ENCODE measurements around the gene GAS2L1. TPM values are rescaled to one million over a fixed set of nuclear protein-coding genes. Genes with fewer than 3 reads are reported as not detected.

The GAS2L1 gene
- total and polyA plus RNA-seq, 2 donors from 2014 or later, result 24.2 to 27.2 TPM

- no peak for DNase-seq
- H3K9ac ChIP-seq (ENCODE audit: low read length in 3 of 3), result no peak overlapping the region
- intact Hi-C loops (cut with DNase I), result no loop called here
- no peaks in the 10 kb centered on the region for H3K27me3 ChIP-seq (ENCODE audit: control insufficient read depth, insufficient read depth, low read length)
- H3K9me3 ChIP-seq (ENCODE audit: control insufficient read depth in 2 of 3, insufficient read depth in 1 of 3, low read length in 3 of 3), result no peaks in the 10 kb centered on the region
- H3K4me3 ChIP-seq (ENCODE audit: low read length in 3 of 3), result no peak overlapping the region
- no peak for FAIRE-seq
- H3K27ac ChIP-seq (ENCODE audit: low read depth in 2 of 2, low read length in 2 of 2), result no peak overlapping the region
- H3K36me3 ChIP-seq (ENCODE audit: control insufficient read depth in 2 of 3, insufficient read depth in 3 of 3, low read length in 3 of 3), result peaks cover 0 to 23% (median 17%) of the 10 kb centered on the region in 3 donors
- H3K4me1 ChIP-seq (ENCODE audit: control insufficient read depth in 2 of 3, insufficient read depth in 2 of 3, low read depth in 1 of 3, low read length in 3 of 3), result no peaks in the 10 kb centered on the region
- TF ChIP-seq CTCF (IDR thresholded peaks at IDR 0.05; ENCODE audit: borderline replicate concordance, extremely low read depth, insufficient read depth), result no peak
Observed at GRCh38 chr22:29332886-29333496, 26.5 kb downstream of the GAS2L1 start.

DNA sequence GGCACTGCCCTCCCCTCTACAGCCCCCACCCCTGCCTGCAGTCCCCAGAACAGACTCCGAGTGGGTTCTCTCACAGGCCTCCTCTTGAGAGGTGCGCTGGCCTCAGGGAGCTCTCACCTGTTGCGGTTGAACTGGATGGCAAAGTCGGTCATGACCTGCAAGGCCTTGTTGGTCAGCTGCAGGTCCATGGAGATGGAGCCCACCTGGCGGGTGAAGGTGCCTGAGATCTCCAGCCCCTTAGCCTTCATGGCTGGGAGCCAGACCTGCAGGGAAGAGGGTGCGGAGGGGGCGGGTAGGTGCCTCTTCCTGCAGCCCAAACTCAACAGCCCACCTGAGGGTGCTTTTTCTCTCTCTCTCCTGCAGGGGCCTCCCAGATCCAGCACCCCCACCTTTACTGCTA lies 27.7 kb downstream of the GAS2L1 start:
- DNase-seq (no peak), FAIRE-seq (no peak)
- peaks cover 0 to 29% (median 28%) of the 10 kb centered on the region in 3 donors for H3K36me3 ChIP-seq (ENCODE audit: control insufficient read depth in 2 of 3, insufficient read depth in 3 of 3, low read length in 3 of 3)
- no peak for TF ChIP-seq CTCF (IDR thresholded peaks at IDR 0.05; ENCODE audit: borderline replicate concordance, extremely low read depth, insufficient read depth)
- H3K9me3 ChIP-seq (ENCODE audit: control insufficient read depth in 2 of 3, insufficient read depth in 1 of 3, low read length in 3 of 3), result no peaks in the 10 kb centered on the region
- no peaks in the 10 kb centered on the region for H3K4me1 ChIP-seq (ENCODE audit: control insufficient read depth in 2 of 3, insufficient read depth in 2 of 3, low read depth in 1 of 3, low read length in 3 of 3)
- no peak overlapping the region for H3K9ac ChIP-seq (ENCODE audit: low read length in 3 of 3)
- no peaks in the 10 kb centered on the region for H3K27me3 ChIP-seq (ENCODE audit: control insufficient read depth, insufficient read depth, low read length)
- no peak overlapping the region for H3K4me3 ChIP-seq (ENCODE audit: low read length in 3 of 3)
- H3K27ac ChIP-seq (ENCODE audit: low read depth in 2 of 2, low read length in 2 of 2), result no peak overlapping the region
- intact Hi-C loops (cut with DNase I), result no loop called here

DNA sequence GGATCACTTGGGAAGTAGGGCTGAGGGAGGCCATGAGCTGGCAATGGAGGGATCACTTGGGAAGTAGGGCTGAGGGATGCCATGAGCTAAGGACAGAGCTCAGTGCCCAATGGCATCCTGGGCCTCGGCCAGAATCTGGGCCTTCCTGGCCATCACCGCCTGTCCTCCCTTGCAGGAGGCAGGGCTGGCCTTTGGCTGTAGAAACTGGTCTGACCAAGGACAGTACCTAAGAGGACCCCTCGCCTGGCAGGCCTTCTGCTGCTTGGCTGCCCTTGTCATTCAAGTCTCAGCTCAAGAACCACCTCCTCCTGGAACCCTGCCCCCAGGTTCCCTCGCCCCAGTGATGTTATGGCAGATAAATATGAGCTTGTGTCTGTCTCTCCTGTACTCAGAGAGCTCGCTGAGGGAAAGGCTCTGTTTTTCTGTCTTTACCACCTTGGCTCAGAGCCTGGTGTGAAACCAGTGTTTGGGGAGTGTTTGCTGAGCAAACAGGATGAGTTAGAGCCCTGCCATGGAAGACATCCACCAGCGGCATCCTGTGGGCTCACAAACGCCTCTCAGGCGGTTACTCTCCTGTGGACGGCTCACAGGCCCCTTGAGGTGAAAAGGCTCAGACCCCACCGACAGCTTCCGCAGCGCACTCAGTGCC lies 28.4 kb downstream of the GAS2L1 start:
- intact Hi-C loops (cut with DNase I), result no loop called here
- Histone ChIP-seq H3K4me1 (ENCODE audit: control insufficient read depth in 2 of 3, insufficient read depth in 2 of 3, low read depth in 1 of 3, low read length in 3 of 3) (no peaks in the 10 kb centered on the region), H3K9ac (ENCODE audit: low read length in 3 of 3) (no peak overlapping the region), H3K27ac (ENCODE audit: low read depth in 2 of 2, low read length in 2 of 2) (no peak overlapping the region), H3K9me3 (ENCODE audit: control insufficient read depth in 2 of 3, insufficient read depth in 1 of 3, low read length in 3 of 3) (no peaks in the 10 kb centered on the region), H3K4me3 (ENCODE audit: low read length in 3 of 3) (no peak overlapping the region), H3K36me3 (ENCODE audit: control insufficient read depth in 2 of 3, insufficient read depth in 3 of 3, low read length in 3 of 3) (peaks cover 0 to 32% (median 26%) of the 10 kb centered on the region in 3 donors), H3K27me3 (ENCODE audit: control insufficient read depth, insufficient read depth, low read length) (no peaks in the 10 kb centered on the region)
- TF ChIP-seq CTCF (IDR thresholded peaks at IDR 0.05; ENCODE audit: borderline replicate concordance, extremely low read depth, insufficient read depth), result no peak
- FAIRE-seq (no peak), DNase-seq (no peak)

All from kidney (tissue), 14 donors.